Lower leg skin (tissue), 4 donors: Measurements from ENCODE around the gene KLHL2. TPM values are rescaled to one million over a fixed set of nuclear protein-coding genes. Genes with fewer than 3 reads are reported as not detected.
"Not testable (repeated sequence)": the region's sequence is repeated elsewhere in the genome, so short reads cannot be mapped to it uniquely, and the experiment has no call there.

Experiments used
- DNase-seq, 2 donors: peaks; one replicate each; pipeline ENCODE4 v3.0.0-alpha.2; 2019; ENCODE audit warnings: low spot score in 2 of 2
- H3K4me3 ChIP-seq: fragments of 200-600 bp; sonication (generic); 2 replicates; pipeline ENCODE4 v1.5.1; 2017; ENCODE audit warnings: mild to moderate bottlenecking, low read depth; ENCODE audit not compliant: poor library complexity, severe bottlenecking
- POLR2A ChIP-seq, 2 donors: fragments of 450-650 bp; IDR thresholded peaks; one replicate each; pipeline ENCODE4 v1.6.1; 2016 to 2017; ENCODE audit warnings: antibody characterized with exemption in 2 of 2, mild to moderate bottlenecking in 1 of 2, moderate library complexity in 1 of 2
- WGBS, 2 donors: methylation state at CpG; one replicate each; pipeline ENCODE4 v1.1.5; 2018; 5-methylcytosine and 5-hydroxymethylcytosine counted together
- intact Hi-C: fragments of 100-400 bp; cut with DNase I; formaldehyde crosslinking; loops from one replicate; pipeline ENCODE4 v1.15.0; 2023; ENCODE audit warnings: low total_unique reads
- total RNA-seq, 4 donors: library from RNA; depleted of rRNA; stranded (reverse); fragments of >200 nt; gene quantifications; one replicate each; pipeline ENCODE4 v1.1.0, GENCODE V29; 2016
- TF ChIP-seq, protein P1 (sequence below), 3 donors: fragments of 450-650 bp; IDR thresholded peaks; one replicate each; pipeline ENCODE4 v1.5.1; 2016; ENCODE audit warnings: antibody characterized with exemption in 3 of 3, mild to moderate bottlenecking in 3 of 3, moderate library complexity in 2 of 3

KLHL2 gene
- total RNA-seq, 4 donors from 2014 or later: 15.1 to 15.9 (median 15.7) TPM

GRCh38 chr4:165175879-165176278, 31.5 kb upstream of the KLHL2 start:
- intact Hi-C loops: no loop called here
- TF ChIP-seq POLR2A (IDR thresholded peaks at IDR 0.05): no peak
- TF ChIP-seq, protein P1, sequence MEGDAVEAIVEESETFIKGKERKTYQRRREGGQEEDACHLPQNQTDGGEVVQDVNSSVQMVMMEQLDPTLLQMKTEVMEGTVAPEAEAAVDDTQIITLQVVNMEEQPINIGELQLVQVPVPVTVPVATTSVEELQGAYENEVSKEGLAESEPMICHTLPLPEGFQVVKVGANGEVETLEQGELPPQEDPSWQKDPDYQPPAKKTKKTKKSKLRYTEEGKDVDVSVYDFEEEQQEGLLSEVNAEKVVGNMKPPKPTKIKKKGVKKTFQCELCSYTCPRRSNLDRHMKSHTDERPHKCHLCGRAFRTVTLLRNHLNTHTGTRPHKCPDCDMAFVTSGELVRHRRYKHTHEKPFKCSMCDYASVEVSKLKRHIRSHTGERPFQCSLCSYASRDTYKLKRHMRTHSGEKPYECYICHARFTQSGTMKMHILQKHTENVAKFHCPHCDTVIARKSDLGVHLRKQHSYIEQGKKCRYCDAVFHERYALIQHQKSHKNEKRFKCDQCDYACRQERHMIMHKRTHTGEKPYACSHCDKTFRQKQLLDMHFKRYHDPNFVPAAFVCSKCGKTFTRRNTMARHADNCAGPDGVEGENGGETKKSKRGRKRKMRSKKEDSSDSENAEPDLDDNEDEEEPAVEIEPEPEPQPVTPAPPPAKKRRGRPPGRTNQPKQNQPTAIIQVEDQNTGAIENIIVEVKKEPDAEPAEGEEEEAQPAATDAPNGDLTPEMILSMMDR (IDR thresholded peaks at IDR 0.05): no peak
- WGBS, 2 donors: 60 to 72% methylated on average over 7 of the region's 7 CpGs
- no peak overlapping the region for H3K4me3 ChIP-seq
- no peak for DNase-seq

DNA sequence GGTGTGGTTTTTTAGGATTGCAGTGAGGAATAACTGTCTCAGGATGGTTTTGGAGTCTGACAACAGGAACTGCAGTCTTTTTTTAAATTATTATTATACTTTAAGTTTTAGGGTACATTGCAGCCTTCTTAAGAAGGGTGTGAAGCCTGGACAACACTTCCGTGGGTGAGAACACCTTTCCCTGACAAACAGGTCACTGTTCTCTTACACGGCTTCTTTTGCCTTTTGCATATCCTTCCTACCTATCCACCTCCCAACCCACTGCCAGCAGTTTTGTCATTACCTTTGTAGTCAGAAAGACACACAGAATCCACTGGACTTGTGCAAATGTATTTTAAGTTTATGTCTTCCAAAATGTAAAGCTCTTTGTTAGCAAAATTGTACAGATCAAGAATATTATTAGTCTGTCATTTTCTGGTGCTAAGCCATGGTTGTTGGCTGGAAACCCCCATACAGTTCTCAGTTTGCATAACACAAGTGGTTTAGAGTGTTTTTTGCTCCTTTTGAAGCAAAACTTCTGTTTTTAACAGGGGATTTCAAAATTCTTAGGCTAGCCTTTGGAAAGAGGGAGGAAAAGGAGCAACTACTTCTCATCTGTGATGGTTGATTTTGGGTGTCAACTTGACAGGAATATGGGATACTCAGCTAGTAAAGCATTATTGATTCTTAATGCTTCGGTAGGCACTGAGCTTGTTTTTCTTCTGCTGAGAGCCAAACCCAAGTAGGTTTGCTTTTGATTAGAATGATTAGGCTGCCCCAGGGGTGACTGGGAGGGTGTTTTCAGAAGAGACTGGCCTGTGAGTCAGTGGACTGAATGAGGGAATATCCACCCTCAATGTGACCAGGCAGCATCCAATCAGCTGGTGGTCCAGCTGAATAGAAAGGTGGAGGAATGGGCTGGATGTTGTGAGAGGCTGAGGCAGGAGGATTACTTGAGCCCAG, 29.4 kb upstream of the KLHL2 start:
- intact Hi-C loops: no loop called here

GRCh38 chr4:165184220-165184619, 23.1 kb upstream of the KLHL2 start:
- intact Hi-C loops: no loop called here
- WGBS, 2 donors: 84 to 88% methylated on average over 4 of the region's 4 CpGs
- DNase-seq: no peak
- TF ChIP-seq, protein P1 (IDR thresholded peaks at IDR 0.05): no peak
- no peak for TF ChIP-seq POLR2A (IDR thresholded peaks at IDR 0.05)
- no peak overlapping the region for H3K4me3 ChIP-seq

More for the DNA sequence above, 29.4 kb upstream of the KLHL2 start:
- no peak overlapping the region for H3K4me3 ChIP-seq
- WGBS, 2 donors: 71% methylated on average over 3 of the region's 3 CpGs
- DNase-seq: no peak
- TF ChIP-seq, protein P1 (IDR thresholded peaks at IDR 0.05): no peak
- no peak for TF ChIP-seq POLR2A (IDR thresholded peaks at IDR 0.05)

GRCh38 chr4:165184998-165185397, 22.4 kb upstream of the KLHL2 start:
- intact Hi-C loops, H3K4me3 ChIP-seq, DNase-seq: not testable (repeated sequence)
- WGBS, 2 donors: 95 to 96% methylated on average over 10 of the region's 10 CpGs

- H3K4me3 ChIP-seq: no peak overlapping the region
- intact Hi-C loops: no loop called here
- no peak for DNase-seq
- 64 to 73% methylated on average over 5 of the region's 5 CpGs for WGBS, 2 donors
- TF ChIP-seq POLR2A (IDR thresholded peaks at IDR 0.05): no peak
- TF ChIP-seq, protein P1 (IDR thresholded peaks at IDR 0.05): no peak
Observed at GRCh38 chr4:165185448-165185847, 21.9 kb upstream of the KLHL2 start.

DNA sequence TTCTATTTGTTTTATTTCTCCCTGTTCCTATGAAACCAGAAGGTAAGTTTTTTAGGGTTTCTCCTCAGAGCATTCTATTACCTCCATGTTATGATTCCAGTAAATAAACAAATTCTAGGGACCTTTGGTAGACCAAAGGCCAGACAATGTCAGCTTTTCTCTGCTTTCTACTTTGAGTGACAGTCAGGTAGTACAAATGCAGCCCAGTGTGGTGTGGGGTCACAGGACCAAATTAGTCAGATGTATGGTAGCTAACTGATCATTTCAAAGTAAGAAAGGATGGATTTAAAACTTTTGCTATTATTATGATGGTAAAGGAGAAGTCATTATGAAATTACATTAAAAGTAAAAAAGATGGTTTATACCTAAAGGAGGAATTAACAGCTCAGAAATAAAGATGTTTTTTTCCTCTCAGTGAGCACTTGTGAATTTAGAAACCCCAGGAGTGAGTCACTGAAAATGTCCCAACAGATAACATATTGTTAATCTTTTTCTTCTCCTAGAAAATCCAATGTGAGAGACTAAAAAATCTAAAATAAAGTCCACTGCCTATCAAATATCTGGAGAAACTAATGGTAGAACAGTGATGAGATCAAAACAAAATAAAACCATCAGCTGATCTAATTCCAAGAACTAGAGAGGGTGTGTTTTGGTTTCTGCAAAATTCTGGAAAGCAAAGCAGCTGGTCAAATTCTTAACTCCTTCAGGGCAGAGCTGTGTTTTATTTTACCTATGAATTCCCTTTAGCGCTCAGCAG, 16.6 kb upstream of the KLHL2 start:
- no peak for TF ChIP-seq POLR2A (IDR thresholded peaks at IDR 0.05)
- TF ChIP-seq, protein P1 (IDR thresholded peaks at IDR 0.05): no peak

More for the DNA sequence above, 16.6 kb upstream of the KLHL2 start:
- no peak for DNase-seq
- WGBS, 2 donors: 86 to 90% methylated on average over 1 of the region's 1 CpG
- no peak overlapping the region for H3K4me3 ChIP-seq
- intact Hi-C loops: no loop called here
